Cardiac muscle cell (in vitro differentiated cells and primary cell): ENCODE measurements around the gene DYNC2H1. TPM values are rescaled to one million over a fixed set of nuclear protein-coding genes. Genes with fewer than 3 reads are reported as not detected.

Source experiments
- DNase-seq, 2 donors: peaks; one replicate each; pipeline versions ENCODE4 v3.0.0 to v3.0.0-alpha.2; 2010 to 2017; ENCODE audit warnings: low read depth in 1 of 2, low spot score in 1 of 2
- H3K27ac ChIP-seq: fragments of 200-600 bp; sonication (generic); 2 replicates; pipeline ENCODE4 v1.5.1; 2016
- H3K27me3 ChIP-seq: fragments of 200-600 bp; sonication (generic); 2 replicates; pipeline ENCODE4 v1.6.0; 2016; ENCODE audit warnings: control low read depth
- H3K36me3 ChIP-seq: fragments of 200-600 bp; sonication (generic); 2 replicates; pipeline ENCODE4 v1.5.1; 2016; ENCODE audit warnings: control low read depth
- H3K4me1 ChIP-seq: fragments of 200-600 bp; sonication (generic); 2 replicates; pipeline ENCODE4 v1.8.1; 2017; ENCODE audit warnings: low read depth, mild to moderate bottlenecking, mixed run types
- H3K4me3 ChIP-seq: fragments of 200-600 bp; sonication (generic); 2 replicates; pipeline ENCODE4 v1.5.1; 2016; ENCODE audit warnings: mild to moderate bottlenecking
- H3K9me3 ChIP-seq: fragments of 200-600 bp; sonication (generic); 2 replicates; pipeline ENCODE4 v1.5.1; 2017; ENCODE audit warnings: low read depth, mild to moderate bottlenecking, control low read depth
- polyA plus RNA-seq: library from polyadenylated mRNA; unstranded; fragments of >200 nt; fragmentation: Nextera tagmentation; extraction: Ambion mirVana; gene quantifications from 2 replicates; pipeline ENCODE4 v1.2.1, GENCODE V29; 2016
- total RNA-seq: library from RNA; depleted of rRNA; stranded (reverse); fragments of >200 nt; gene quantifications from 2 replicates; pipeline ENCODE4 v1.2.3, GENCODE V29; 2016
- TF ChIP-seq, protein P1 (sequence below): IDR thresholded peaks from 2 replicates; pipeline ENCODE4 v1.5.1; 2012; ENCODE audit warnings: low read depth, mild to moderate bottlenecking, low read length

The DYNC2H1 gene
- total and polyA plus RNA-seq, 2 experiments from 2014 or later: 3.4 to 10.5 TPM

DNA sequence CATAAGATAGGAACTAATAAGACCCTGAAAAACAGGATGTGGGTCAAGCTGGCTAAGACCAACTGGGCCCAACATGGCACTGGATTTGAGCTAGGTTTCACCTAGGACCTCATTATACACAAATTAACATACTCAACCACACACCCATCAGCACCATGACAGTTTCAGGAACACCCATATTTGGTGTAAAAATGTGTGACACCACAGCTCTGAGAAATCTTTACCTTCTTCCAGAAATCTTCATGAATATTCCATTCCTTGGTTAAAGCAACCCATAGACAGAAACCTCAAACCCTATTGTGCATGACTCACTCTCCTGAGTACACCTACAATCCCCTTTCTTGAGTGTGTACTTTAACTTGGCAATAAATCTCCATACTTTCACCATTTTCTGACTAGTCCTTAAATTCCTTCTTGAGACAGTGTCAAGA, 378.8 kb downstream of the DYNC2H1 start:
- Histone ChIP-seq H3K4me1 (no peaks in the 10 kb centered on the region), H3K27me3 (no peaks in the 10 kb centered on the region), H3K27ac (no peak overlapping the region), H3K4me3 (no peak overlapping the region), H3K36me3 (no peaks in the 10 kb centered on the region), H3K9me3 (no peaks in the 10 kb centered on the region)
- TF ChIP-seq, protein P1, sequence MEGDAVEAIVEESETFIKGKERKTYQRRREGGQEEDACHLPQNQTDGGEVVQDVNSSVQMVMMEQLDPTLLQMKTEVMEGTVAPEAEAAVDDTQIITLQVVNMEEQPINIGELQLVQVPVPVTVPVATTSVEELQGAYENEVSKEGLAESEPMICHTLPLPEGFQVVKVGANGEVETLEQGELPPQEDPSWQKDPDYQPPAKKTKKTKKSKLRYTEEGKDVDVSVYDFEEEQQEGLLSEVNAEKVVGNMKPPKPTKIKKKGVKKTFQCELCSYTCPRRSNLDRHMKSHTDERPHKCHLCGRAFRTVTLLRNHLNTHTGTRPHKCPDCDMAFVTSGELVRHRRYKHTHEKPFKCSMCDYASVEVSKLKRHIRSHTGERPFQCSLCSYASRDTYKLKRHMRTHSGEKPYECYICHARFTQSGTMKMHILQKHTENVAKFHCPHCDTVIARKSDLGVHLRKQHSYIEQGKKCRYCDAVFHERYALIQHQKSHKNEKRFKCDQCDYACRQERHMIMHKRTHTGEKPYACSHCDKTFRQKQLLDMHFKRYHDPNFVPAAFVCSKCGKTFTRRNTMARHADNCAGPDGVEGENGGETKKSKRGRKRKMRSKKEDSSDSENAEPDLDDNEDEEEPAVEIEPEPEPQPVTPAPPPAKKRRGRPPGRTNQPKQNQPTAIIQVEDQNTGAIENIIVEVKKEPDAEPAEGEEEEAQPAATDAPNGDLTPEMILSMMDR: no peak
- no peak for DNase-seq

DNA sequence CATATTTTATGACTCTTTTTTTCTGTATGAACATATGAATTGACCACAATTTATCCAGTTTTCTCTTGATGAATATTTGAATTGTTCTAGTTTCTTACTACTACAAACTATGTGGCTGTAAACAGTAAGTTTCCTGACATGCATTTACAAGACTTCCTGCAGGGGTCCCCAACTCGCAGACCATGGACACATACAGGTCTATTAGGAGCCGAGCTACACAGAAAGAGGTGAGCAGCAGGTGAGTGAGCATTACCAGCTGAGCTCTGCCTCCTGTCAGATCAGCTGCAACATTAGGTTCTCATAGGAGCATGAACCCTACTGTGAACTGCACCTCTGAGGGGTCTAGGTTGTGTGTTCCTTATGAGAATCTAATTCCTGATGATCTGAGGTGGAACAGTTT, 379.4 kb downstream of the DYNC2H1 start:
- Histone ChIP-seq H3K36me3 (no peaks in the 10 kb centered on the region), H3K27me3 (no peaks in the 10 kb centered on the region), H3K4me3 (no peak overlapping the region), H3K9me3 (no peaks in the 10 kb centered on the region), H3K27ac (no peak overlapping the region), H3K4me1 (no peaks in the 10 kb centered on the region)
- TF ChIP-seq, protein P1: no peak
- DNase-seq: no peak

DNA sequence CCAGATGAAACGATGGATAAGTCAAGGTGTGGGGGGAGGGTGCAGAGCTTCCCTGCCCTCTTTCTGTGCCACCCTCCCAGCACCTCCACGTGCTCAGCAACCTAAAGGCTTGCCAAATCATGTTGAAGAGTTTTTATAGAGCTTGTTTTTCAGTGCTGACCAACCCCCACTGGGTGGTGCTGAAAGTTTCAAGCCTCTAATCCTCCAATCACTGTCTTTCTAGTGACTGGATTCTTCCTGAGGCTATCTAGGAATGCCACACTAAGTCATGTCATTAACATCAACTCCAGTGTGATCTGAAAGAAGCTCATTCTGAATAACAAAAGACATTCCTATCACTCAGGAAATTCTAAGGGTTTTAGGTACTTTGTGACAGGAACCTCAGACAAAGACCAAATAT, 382.6 kb downstream of the DYNC2H1 start:
- Histone ChIP-seq H3K4me1 (no peaks in the 10 kb centered on the region), H3K27ac (no peak overlapping the region), H3K27me3 (no peaks in the 10 kb centered on the region), H3K9me3 (no peaks in the 10 kb centered on the region), H3K36me3 (no peaks in the 10 kb centered on the region), H3K4me3 (no peak overlapping the region)
- DNase-seq: no peak
- TF ChIP-seq, protein P1: no peak

DNA sequence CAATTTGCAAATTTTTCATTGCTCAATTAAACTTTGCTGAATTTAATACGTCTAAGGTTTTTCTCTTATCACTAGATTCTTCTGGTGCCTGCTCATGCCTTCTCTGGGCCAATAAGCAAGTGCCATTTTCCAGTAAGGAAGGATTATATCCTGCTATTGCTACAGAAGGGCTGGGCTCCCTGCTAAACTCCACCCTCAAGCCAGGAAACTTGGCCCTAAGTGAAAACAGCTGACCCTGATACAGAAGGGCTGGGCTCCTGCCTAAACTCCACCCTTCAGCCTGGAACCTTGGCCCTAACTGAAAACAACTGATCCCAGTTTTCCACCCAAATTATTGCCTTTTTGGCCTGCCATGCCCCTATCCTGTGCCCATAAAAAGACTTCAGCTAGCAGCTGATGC, 385.3 kb downstream of the DYNC2H1 start:
- Histone ChIP-seq H3K4me3 (no peak overlapping the region), H3K9me3 (no peaks in the 10 kb centered on the region), H3K4me1 (no peaks in the 10 kb centered on the region), H3K27ac (no peak overlapping the region), H3K27me3 (no peaks in the 10 kb centered on the region), H3K36me3 (no peaks in the 10 kb centered on the region)
- DNase-seq: peak in 1 of 2 donors; percentile 13
- TF ChIP-seq, protein P1: no peak

DNA sequence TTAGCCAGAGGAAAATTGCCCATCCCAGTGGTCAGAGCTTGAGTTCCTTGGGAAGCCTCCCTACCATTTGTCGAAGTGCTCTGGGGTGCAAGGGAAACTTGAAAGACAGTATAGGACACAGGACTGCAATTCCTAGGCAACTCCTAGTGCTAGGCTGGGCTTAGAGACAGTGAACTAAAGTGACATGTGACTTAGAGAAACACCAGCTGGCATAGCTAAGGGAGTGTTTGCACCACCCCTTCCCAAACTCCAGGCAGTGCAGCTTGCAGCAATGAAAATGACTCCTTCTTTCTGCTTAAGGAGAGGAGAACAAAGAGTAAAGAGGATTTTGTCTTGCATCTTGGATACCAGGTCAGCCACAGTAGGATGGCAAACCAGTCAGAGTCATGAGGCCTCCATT, 388.0 kb downstream of the DYNC2H1 start:
- TF ChIP-seq, protein P1: no peak

DNA sequence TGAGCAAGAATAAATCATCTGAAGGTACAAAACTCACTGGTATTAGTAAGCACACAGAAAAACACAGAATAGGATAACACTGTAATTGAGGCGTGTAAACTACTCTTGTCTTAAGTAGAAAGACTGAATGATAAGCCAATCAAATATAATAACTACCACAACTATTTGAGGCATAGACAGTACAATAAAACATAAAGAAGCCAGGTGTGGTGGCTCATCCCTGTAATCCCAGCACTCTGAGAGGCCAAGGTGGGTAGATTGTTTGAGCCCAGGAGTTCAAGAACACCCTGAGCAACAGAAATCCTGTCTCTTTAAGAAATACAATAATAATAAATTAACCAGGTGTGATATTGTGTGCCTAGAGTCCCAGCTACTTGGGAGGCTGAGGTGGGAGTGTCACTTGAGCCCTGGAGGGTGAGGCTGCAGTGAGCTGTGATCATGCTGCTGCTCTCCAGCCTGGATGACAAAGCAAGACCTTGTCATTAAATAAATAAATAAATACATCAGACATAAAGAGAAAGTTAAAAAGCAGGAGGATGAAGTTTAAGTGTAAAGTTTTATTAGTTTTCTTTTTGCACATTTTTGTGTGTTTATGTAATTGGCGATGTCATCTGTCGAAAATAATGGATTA, 390.6 kb downstream of the DYNC2H1 start:
- H3K27me3 ChIP-seq: no peaks in the 10 kb centered on the region
- TF ChIP-seq, protein P1: no peak
- H3K4me1 ChIP-seq: no peaks in the 10 kb centered on the region

More for the DNA sequence above, 388.0 kb downstream of the DYNC2H1 start:
- no peak for DNase-seq
- Histone ChIP-seq H3K36me3 (no peaks in the 10 kb centered on the region), H3K4me3 (no peak overlapping the region), H3K27me3 (no peaks in the 10 kb centered on the region), H3K27ac (no peak overlapping the region), H3K9me3 (no peaks in the 10 kb centered on the region), H3K4me1 (no peaks in the 10 kb centered on the region)

More for the DNA sequence above, 390.6 kb downstream of the DYNC2H1 start:
- no peak overlapping the region for H3K4me3 ChIP-seq
- no peaks in the 10 kb centered on the region for H3K36me3 ChIP-seq
- no peaks in the 10 kb centered on the region for H3K9me3 ChIP-seq
- no peak for DNase-seq
- H3K27ac ChIP-seq: no peak overlapping the region
